Muscle of leg (tissue), 11 donors: ENCODE data around the gene CPB2. TPM values are rescaled to one million over a fixed set of nuclear protein-coding genes. Genes with fewer than 3 reads are reported as not detected.

Source experiments
- DNase-seq: peaks from one replicate; pipeline ENCODE4 v3.0.0; 2013
- H3K27ac ChIP-seq: one replicate; pipeline ENCODE4 v1.5.1; 2013; ENCODE audit warnings: mild to moderate bottlenecking, low read length, control low read depth
- H3K27me3 ChIP-seq: one replicate; pipeline ENCODE4 v1.6.1; 2013; ENCODE audit warnings: low read length; ENCODE audit not compliant: control insufficient read depth, insufficient read depth
- H3K36me3 ChIP-seq: one replicate; pipeline ENCODE4 v1.6.1; 2013; ENCODE audit warnings: low read length; ENCODE audit not compliant: control insufficient read depth, insufficient read depth
- H3K4me1 ChIP-seq: one replicate; pipeline ENCODE4 v1.6.1; 2013; ENCODE audit warnings: low read length; ENCODE audit not compliant: control insufficient read depth, insufficient read depth
- H3K4me3 ChIP-seq: one replicate; pipeline ENCODE4 v1.5.1; 2013; ENCODE audit warnings: low read length, control low read depth
- H3K9me3 ChIP-seq: replicated peaks from 2 replicates; pipeline ENCODE4 v1.6.1; 2013; ENCODE audit warnings: low read depth, low read length; ENCODE audit not compliant: control insufficient read depth
- WGBS: methylation state at CpG from one replicate; pipeline ENCODE4 v1.1.5; 2013; ENCODE audit warnings: missing lambda C conversion rate; ENCODE audit not compliant: insufficient coverage; 5-methylcytosine and 5-hydroxymethylcytosine counted together
- polyA plus RNA-seq, 8 donors: library from polyadenylated mRNA; unstranded; fragments of 120-200 nt; gene quantifications; one replicate each; pipeline versions ENCODE4 v1.2.1 to v1.2.3, GENCODE V29; 2013; ENCODE audit warnings: inconsistent platforms in 1 of 8, low replicate concordance in 1 of 8; ENCODE audit not compliant: insufficient read length in 8 of 8, insufficient read depth in 1 of 8
- total RNA-seq: library from RNA; stranded (reverse); fragments of 120-200 nt; gene quantifications from one replicate; pipeline ENCODE4 v1.2.4, GENCODE V29; 2013

Gene CPB2
- total and polyA plus RNA-seq, 9 donors, result 0.09 to 0.54 (median 0.12) TPM; not detected in 4

GRCh38 chr13:46006688-46007452, 98.0 kb downstream of the CPB2 start:
- no peaks in the 10 kb centered on the region for H3K27me3 ChIP-seq
- H3K4me3 ChIP-seq, result no peak overlapping the region
- no CpG with 5 or more reads among the region's 6 CpGs for WGBS
- H3K9me3 ChIP-seq, result no peaks in the 10 kb centered on the region
- no peak for DNase-seq
- H3K27ac ChIP-seq, result no peak overlapping the region
- peaks cover 15% of the 10 kb centered on the region for H3K36me3 ChIP-seq
- H3K4me1 ChIP-seq, result no peaks in the 10 kb centered on the region

- Histone ChIP-seq H3K9me3 (no peaks in the 10 kb centered on the region), H3K4me3 (no peak overlapping the region), H3K36me3 (peaks cover 23% of the 10 kb centered on the region), H3K27me3 (no peaks in the 10 kb centered on the region), H3K4me1 (no peaks in the 10 kb centered on the region), H3K27ac (no peak overlapping the region)
- DNase-seq, result no peak
- WGBS, result no CpG with 5 or more reads among the region's 1 CpG
These were observed 100.3 kb downstream of the CPB2 start for GRCh38 chr13:46004491-46004890.

Other genes starting within 250 kb of the CPB2 start
- 21.0 TPM for gene ZC3H13, start 52.3 kb downstream of the CPB2 start, total RNA-seq
- gene ZC3H13, start 52.3 kb downstream of the CPB2 start, polyA plus RNA-seq, result 10 to 100 TPM; 26.5 to 50.0 (median 39.6) TPM
- 8.6 TPM for gene LCP1, start 77.1 kb upstream of the CPB2 start, total RNA-seq
- 10 to 100 TPM in 5 of 8 donors, 1 to 10 TPM in 3; 7.6 to 16.9 (median 10.4) TPM for gene LCP1, start 77.1 kb upstream of the CPB2 start, polyA plus RNA-seq
- 0.04 TPM for gene LRRC63, start 106.9 kb upstream of the CPB2 start, total RNA-seq
- under 1 TPM in 5 of 8 donors, not detected in 3; 0.06 to 0.17 (median 0.09) TPM for gene LRRC63, start 106.9 kb upstream of the CPB2 start, polyA plus RNA-seq